Nephron progenitor cell (in vitro differentiated cells): ENCODE results near the gene CPTP.

Experiments used
- DNase-seq: peaks from one replicate; pipeline ENCODE4 v3.0.0; 2021
- H3K27ac Mint-ChIP-seq: 2 replicates; pipeline ENCODE4 v1.8.0; 2021; ENCODE audit warnings: mild to moderate bottlenecking, moderate library complexity, mixed read lengths
- H3K27me3 Mint-ChIP-seq: 2 replicates; pipeline ENCODE4 v1.8.0; 2021; ENCODE audit warnings: mild to moderate bottlenecking, low read depth, mixed read lengths; ENCODE audit not compliant: poor library complexity
- H3K36me3 Mint-ChIP-seq: 2 replicates; pipeline ENCODE4 v1.8.0; 2021; ENCODE audit warnings: low read depth, mixed read lengths
- H3K4me1 Mint-ChIP-seq: 2 replicates; pipeline ENCODE4 v1.8.0; 2021; ENCODE audit warnings: mixed read lengths
- H3K4me3 Mint-ChIP-seq: 2 replicates; pipeline ENCODE4 v1.8.0; 2021; ENCODE audit warnings: mild to moderate bottlenecking, moderate library complexity, mixed read lengths
- H3K9me3 Mint-ChIP-seq: 2 replicates; pipeline ENCODE4 v1.8.0; 2021; ENCODE audit warnings: mild to moderate bottlenecking, moderate library complexity, mixed read lengths
- TF ChIP-seq, protein P1 (sequence below): fragments of 200-600 bp; sonication (generic); IDR thresholded peaks from 2 replicates; pipeline ENCODE4 v1.5.0; 2021; ENCODE audit warnings: antibody characterized with exemption

The CPTP gene

GRCh38 chr1:1285102-1285571 lies 39.5 kb upstream of the CPTP start:
- Mint-ChIP-seq H3K4me1 (peaks cover 14% of the 10 kb centered on the region), H3K27ac (no peak overlapping the region), H3K9me3 (no peaks in the 10 kb centered on the region), H3K36me3 (no peaks in the 10 kb centered on the region), H3K4me3 (no peak overlapping the region), H3K27me3 (peaks cover 3% of the 10 kb centered on the region)
- TF ChIP-seq, protein P1, sequence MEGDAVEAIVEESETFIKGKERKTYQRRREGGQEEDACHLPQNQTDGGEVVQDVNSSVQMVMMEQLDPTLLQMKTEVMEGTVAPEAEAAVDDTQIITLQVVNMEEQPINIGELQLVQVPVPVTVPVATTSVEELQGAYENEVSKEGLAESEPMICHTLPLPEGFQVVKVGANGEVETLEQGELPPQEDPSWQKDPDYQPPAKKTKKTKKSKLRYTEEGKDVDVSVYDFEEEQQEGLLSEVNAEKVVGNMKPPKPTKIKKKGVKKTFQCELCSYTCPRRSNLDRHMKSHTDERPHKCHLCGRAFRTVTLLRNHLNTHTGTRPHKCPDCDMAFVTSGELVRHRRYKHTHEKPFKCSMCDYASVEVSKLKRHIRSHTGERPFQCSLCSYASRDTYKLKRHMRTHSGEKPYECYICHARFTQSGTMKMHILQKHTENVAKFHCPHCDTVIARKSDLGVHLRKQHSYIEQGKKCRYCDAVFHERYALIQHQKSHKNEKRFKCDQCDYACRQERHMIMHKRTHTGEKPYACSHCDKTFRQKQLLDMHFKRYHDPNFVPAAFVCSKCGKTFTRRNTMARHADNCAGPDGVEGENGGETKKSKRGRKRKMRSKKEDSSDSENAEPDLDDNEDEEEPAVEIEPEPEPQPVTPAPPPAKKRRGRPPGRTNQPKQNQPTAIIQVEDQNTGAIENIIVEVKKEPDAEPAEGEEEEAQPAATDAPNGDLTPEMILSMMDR = no peak
- DNase-seq = no peak

GRCh38 chr1:1285611-1286311 lies 38.8 kb upstream of the CPTP start:
- no peaks in the 10 kb centered on the region for H3K36me3 Mint-ChIP-seq
- H3K27me3 Mint-ChIP-seq = peaks cover 3% of the 10 kb centered on the region
- no peak overlapping the region for H3K4me3 Mint-ChIP-seq
- no peak for DNase-seq
- no peak overlapping the region for H3K27ac Mint-ChIP-seq
- TF ChIP-seq, protein P1 = no peak
- no peaks in the 10 kb centered on the region for H3K9me3 Mint-ChIP-seq
- peaks cover 14% of the 10 kb centered on the region for H3K4me1 Mint-ChIP-seq

- Mint-ChIP-seq H3K36me3 (no peaks in the 10 kb centered on the region), H3K27me3 (peaks cover 3% of the 10 kb centered on the region), H3K27ac (no peak overlapping the region), H3K9me3 (no peaks in the 10 kb centered on the region), H3K4me1 (peaks cover 14% of the 10 kb centered on the region), H3K4me3 (no peak overlapping the region)
- no peak for DNase-seq
- TF ChIP-seq, protein P1 = no peak
Measured at GRCh38 chr1:1286313-1287261, 38.0 kb upstream of the CPTP start.

DNA sequence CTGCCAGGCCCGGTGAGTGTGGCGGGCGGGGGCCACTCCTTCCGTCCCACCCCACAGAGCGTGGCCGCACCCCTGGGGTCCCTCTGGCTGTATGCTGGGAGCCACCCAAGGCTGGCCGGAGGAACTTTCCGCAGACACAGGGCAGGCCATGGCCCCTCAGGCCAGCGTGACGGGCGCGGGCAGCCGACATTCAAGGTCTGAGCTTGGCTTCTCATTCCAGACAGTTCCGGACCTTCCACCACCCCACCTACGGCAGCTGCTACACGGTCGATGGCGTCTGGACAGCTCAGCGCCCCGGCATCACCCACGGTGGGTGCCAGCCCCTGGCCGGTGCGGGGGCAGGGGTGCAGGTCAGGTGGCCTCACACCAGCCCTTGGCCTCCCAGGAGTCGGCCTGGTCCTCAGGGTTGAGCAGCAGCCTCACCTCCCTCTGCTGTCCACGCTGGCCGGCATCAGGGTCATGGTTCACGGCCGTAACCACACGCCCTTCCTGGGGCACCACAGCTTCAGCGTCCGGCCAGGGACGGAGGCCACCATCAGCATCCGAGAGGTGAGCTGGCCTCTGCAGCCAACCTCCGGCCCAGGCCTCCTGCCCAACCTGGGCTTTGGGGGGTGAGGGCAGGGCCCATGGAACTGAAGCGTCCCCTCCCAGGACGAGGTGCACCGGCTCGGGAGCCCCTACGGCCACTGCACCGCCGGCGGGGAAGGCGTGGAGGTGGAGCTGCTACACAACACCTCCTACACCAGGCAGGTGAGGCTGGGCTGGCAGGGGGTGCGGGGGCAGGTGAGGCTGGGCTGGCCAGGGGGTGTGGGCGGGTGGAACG lies 37.1 kb upstream of the CPTP start:
- TF ChIP-seq, protein P1 = no peak
- Mint-ChIP-seq H3K4me1 (peaks cover 17% of the 10 kb centered on the region), H3K4me3 (no peak overlapping the region), H3K27ac (no peak overlapping the region), H3K36me3 (no peaks in the 10 kb centered on the region), H3K9me3 (no peaks in the 10 kb centered on the region), H3K27me3 (peaks cover 3% of the 10 kb centered on the region)
- DNase-seq = no peak

DNA sequence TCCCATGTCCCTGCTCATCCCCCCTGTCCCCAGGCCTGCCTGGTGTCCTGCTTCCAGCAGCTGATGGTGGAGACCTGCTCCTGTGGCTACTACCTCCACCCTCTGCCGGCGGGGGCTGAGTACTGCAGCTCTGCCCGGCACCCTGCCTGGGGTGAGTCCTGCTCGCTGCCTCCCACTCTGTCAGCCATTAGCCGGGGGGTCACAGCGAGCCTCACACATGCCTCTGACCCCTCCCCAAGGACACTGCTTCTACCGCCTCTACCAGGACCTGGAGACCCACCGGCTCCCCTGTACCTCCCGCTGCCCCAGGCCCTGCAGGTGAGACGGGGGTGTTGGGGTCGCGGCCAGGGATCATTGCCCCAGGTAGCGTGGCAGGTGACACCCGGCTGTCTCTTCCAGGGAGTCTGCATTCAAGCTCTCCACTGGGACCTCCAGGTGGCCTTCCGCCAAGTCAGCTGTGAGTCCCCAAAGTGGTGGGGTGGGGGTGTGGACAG lies 34.3 kb upstream of the CPTP start:
- peak; percentile 85 for DNase-seq
- Mint-ChIP-seq H3K4me1 (peaks cover 5% of the 10 kb centered on the region), H3K36me3 (no peaks in the 10 kb centered on the region), H3K27me3 (peaks cover 3% of the 10 kb centered on the region), H3K4me3 (no peak overlapping the region), H3K27ac (no peak overlapping the region), H3K9me3 (no peaks in the 10 kb centered on the region)
- TF ChIP-seq, protein P1 = peak; percentile 62
